Measurements from ENCODE around the gene KATNA1.

The KATNA1 gene

DNA sequence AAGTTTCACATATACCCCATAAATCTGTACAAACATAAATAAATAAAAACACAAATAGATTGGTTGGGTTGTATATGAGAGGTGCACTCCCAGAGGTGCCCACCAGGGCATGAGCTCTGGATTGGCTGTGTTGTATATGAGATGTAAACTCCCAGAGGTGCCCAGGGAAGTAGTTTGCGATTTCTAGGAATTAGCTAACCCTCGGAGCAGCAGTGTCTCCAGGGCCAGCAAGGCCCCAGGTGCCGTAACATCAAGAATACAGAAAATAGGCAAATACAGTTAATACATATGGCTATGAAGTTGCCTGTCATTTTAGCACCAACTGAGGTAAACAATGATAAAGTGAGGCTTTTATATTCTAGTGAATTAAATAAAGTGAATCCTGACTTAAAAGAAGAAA, 87.8 kb downstream of the KATNA1 start:
- TF ChIP-seq POLR2AphosphoS5 (IDR thresholded peaks at IDR 0.05; ENCODE audit: low read depth, low read length) = no peak
- no peak for TF ChIP-seq SIN3A (IDR thresholded peaks at IDR 0.05; ENCODE audit: borderline replicate concordance, insufficient read depth, low read length)
- TF ChIP-seq, protein P1, sequence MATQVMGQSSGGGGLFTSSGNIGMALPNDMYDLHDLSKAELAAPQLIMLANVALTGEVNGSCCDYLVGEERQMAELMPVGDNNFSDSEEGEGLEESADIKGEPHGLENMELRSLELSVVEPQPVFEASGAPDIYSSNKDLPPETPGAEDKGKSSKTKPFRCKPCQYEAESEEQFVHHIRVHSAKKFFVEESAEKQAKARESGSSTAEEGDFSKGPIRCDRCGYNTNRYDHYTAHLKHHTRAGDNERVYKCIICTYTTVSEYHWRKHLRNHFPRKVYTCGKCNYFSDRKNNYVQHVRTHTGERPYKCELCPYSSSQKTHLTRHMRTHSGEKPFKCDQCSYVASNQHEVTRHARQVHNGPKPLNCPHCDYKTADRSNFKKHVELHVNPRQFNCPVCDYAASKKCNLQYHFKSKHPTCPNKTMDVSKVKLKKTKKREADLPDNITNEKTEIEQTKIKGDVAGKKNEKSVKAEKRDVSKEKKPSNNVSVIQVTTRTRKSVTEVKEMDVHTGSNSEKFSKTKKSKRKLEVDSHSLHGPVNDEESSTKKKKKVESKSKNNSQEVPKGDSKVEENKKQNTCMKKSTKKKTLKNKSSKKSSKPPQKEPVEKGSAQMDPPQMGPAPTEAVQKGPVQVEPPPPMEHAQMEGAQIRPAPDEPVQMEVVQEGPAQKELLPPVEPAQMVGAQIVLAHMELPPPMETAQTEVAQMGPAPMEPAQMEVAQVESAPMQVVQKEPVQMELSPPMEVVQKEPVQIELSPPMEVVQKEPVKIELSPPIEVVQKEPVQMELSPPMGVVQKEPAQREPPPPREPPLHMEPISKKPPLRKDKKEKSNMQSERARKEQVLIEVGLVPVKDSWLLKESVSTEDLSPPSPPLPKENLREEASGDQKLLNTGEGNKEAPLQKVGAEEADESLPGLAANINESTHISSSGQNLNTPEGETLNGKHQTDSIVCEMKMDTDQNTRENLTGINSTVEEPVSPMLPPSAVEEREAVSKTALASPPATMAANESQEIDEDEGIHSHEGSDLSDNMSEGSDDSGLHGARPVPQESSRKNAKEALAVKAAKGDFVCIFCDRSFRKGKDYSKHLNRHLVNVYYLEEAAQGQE (IDR thresholded peaks at IDR 0.05; ENCODE audit: insufficient read depth in 1 of 2, low read depth in 2 of 2, low read length in 2 of 2) = no peak
- TF ChIP-seq TAF1 (IDR thresholded peaks at IDR 0.05; ENCODE audit: borderline replicate concordance, insufficient read depth, low read length) = no peak
- no peak for TF ChIP-seq FOXP2 (optimal IDR thresholded peaks at IDR 0.05; ENCODE audit: borderline replicate concordance, extremely low read depth, extremely low read length, insufficient read depth)

DNA sequence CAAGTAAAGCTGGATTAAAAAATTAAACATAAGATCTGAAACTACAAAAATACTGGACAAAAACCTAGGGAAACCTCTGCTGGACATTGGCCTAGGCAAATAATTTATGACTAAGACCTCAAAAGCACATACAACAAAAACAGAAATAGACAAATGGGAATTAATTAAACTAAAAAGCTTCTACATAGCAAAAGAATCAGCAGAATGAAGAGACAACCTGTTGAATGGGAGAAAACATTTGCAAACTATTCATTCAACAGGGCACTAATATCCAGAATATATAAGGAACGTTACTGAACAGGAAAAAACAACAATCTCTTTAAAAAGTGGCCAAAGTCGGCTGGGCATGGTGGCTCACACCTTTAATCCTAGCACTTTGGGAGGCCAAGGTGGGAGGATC, 89.1 kb downstream of the KATNA1 start:
- TF ChIP-seq POLR2AphosphoS5 (IDR thresholded peaks at IDR 0.05; ENCODE audit: low read depth, low read length) (no peak), SIN3A (IDR thresholded peaks at IDR 0.05; ENCODE audit: borderline replicate concordance, insufficient read depth, low read length) (no peak), FOXP2 (optimal IDR thresholded peaks at IDR 0.05; ENCODE audit: borderline replicate concordance, extremely low read depth, extremely low read length, insufficient read depth) (no peak), TAF1 (IDR thresholded peaks at IDR 0.05; ENCODE audit: borderline replicate concordance, insufficient read depth, low read length) (no peak)
- TF ChIP-seq, protein P1 (IDR thresholded peaks at IDR 0.05; ENCODE audit: insufficient read depth in 1 of 2, low read depth in 2 of 2, low read length in 2 of 2) = no peak

DNA sequence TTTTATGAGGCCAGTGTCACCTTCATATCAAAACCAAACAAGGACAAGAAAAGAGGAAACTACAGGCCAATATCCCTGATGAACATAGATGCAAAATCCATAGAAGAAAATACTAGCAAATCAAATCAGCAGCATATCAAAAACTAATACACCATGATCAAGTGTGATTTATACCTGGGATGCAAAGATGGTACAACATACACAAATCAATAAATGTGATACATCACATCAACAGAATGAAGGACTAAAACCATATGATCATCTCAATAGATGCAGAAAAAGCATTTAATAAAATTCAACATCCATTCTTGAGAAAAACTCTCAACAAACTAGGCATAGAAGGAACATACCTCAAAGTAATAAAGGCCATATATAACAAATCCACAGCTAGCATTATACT, 90.5 kb downstream of the KATNA1 start:
- TF ChIP-seq, protein P1 (IDR thresholded peaks at IDR 0.05; ENCODE audit: insufficient read depth in 1 of 2, low read depth in 2 of 2, low read length in 2 of 2) = no peak
- no peak for TF ChIP-seq TAF1 (IDR thresholded peaks at IDR 0.05; ENCODE audit: borderline replicate concordance, insufficient read depth, low read length)
- no peak for TF ChIP-seq POLR2AphosphoS5 (IDR thresholded peaks at IDR 0.05; ENCODE audit: low read depth, low read length)
- TF ChIP-seq FOXP2 (optimal IDR thresholded peaks at IDR 0.05; ENCODE audit: borderline replicate concordance, extremely low read depth, extremely low read length, insufficient read depth) = no peak
- no peak for TF ChIP-seq SIN3A (IDR thresholded peaks at IDR 0.05; ENCODE audit: borderline replicate concordance, insufficient read depth, low read length)

DNA sequence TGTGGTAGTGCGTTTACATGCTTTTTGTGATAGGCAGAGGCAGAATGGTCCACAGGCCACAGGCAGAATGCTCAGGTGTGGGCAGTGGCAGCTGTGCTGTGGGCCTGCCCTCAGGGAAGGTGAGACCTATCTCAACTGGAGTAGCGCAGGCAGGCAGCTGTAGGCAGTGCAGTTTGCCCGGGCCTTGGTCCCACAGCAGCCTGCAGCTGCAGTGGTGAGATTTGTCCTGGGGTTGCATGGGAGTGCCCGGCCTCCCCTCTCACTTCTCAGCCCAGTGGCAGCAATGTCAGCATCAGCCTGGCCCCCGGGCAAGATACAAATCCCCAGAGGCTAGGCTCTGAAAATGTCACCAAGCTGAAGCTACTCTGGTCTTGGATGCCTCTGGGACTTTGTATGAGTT, 96.6 kb downstream of the KATNA1 start:
- no peak for TF ChIP-seq TAF1 (IDR thresholded peaks at IDR 0.05; ENCODE audit: borderline replicate concordance, insufficient read depth, low read length)
- no peak for TF ChIP-seq SIN3A (IDR thresholded peaks at IDR 0.05; ENCODE audit: borderline replicate concordance, insufficient read depth, low read length)
- TF ChIP-seq, protein P1 (IDR thresholded peaks at IDR 0.05; ENCODE audit: insufficient read depth in 1 of 2, low read depth in 2 of 2, low read length in 2 of 2) = no peak
- no peak for TF ChIP-seq POLR2AphosphoS5 (IDR thresholded peaks at IDR 0.05; ENCODE audit: low read depth, low read length)
- TF ChIP-seq FOXP2 (optimal IDR thresholded peaks at IDR 0.05; ENCODE audit: borderline replicate concordance, extremely low read depth, extremely low read length, insufficient read depth) = no peak

Data from PFSK-1 (cell line).